Inflammatory macrophage (primary cell): ENCODE results near the gene RARB.

Source experiments
- DNase-seq, 2 donors: peaks; one replicate each; pipeline ENCODE4 v3.0.0-alpha.2; 2020 to 2022
- total RNA-seq, 18 experiments: gene quantifications; one replicate each; lab custom pipeline; 2026; ENCODE audit warnings: mixed read lengths in 6 of 18, inconsistent platforms in 2 of 18; lab: John Stamatoyannopoulos, UW

RARB gene
- 0 to 0.21 (median 0.02) reads per million in 18 experiments for total RNA-seq

DNA sequence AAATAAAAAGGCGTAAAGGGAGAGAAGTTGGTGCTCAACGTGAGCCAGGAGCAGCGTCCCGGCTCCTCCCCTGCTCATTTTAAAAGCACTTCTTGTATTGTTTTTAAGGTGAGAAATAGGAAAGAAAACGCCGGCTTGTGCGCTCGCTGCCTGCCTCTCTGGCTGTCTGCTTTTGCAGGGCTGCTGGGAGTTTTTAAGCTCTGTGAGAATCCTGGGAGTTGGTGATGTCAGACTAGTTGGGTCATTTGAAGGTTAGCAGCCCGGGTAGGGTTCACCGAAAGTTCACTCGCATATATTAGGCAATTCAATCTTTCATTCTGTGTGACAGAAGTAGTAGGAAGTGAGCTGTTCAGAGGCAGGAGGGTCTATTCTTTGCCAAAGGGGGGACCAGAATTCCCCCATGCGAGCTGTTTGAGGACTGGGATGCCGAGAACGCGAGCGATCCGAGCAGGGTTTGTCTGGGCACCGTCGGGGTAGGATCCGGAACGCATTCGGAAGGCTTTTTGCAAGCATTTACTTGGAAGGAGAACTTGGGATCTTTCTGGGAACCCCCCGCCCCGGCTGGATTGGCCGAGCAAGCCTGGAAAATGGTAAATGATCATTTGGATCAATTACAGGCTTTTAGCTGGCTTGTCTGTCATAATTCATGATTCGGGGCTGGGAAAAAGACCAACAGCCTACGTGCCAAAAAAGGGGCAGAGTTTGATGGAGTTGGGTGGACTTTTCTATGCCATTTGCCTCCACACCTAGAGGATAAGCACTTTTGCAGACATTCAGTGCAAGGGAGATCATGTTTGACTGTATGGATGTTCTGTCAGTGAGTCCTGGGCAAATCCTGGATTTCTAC, at the start of gene RARB:
RARB (plus strand) TSS at position 322 of the 847 bp plus-strand sequence; CDS start at position 791, 469 bp downstream.
- peak; percentile 42 to 51 for DNase-seq

DNA sequence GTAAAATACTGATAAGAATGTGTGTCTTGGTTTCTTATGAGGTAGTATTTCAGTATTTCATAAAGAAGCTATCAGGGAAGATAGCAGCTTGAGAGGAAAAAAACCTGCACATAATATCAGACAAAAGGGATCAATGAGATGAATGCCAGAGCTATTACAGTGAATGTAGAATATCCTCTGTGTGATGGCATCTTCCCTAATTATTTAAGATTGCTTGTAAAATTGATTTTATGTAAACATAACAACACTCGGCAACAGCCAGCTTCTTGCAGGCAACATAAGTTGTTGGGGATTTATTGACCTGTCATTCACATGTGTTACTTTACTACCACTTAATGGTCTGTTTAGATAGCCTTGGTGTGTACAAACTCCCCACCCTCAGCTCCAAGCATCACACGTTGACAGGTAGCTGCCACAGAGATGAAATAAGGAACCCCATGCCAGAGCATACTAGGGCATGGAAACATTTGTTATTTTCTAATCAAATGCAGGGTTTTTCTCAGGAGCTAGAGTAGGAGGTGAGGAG, 49.2 kb upstream of the RARB start:
- no peak for DNase-seq

DNA sequence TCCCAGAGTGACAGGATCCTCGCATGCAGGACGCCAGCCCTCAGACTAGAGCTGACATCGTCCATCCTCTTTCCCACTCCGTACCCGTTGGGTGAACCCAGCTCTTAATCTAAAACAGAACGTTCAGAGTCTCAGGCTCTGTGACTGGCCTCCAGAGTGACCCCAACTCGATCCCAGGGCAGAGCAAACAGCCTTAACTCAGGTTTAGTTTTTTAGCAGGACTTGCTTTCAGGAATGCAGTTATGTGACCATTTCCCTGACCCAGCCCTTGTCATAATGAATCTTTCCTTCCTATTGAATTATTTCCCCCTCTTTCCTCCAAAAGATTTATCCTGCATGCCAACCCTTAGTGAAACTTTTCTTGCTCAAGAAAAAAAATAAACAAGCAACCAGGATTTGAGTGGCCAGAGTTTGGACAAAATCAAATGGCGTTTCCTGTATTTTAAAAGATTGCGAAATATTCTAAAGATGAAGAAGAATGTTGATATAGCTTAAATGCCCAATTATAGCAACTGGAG, 47.8 kb upstream of the RARB start:
- no peak for DNase-seq

DNA sequence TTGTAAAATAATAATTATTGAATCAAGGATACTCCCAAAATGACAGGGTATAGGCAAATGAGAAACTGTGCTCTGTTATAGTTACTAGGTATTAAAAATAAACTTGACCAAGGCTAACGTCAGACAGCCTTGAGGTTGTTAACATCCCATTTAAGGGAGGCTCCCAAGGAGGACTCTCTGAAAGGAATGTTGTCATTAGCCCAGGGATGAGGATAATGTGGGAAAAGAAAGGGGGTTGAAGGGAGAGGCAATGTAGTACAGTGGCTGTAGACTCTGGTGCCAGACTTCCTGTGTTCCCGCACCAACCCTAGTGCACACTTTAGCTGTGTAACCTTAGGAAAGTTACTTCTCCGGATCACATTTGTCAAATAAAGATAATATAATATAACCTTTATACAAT, 47.0 kb upstream of the RARB start:
- DNase-seq: no peak

DNA sequence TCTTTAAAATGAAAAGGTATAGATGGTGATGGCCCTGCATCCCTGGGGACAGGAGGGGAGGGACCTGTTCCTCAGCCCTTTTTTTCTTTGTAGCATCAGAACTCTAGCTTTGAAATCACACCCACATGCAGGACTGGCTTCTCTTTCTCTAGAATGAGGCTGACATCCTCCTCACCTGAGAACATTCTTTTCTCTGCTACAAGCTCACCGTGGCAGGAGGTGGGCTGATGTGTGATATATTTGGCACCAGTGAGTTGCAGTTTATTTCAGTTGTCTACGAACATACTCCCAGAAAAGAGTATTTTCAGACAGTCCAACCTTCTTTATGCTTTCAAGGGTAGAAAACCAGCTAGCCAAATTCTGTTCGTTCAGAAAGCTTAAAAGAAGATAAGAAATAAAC, 43.6 kb upstream of the RARB start:
- no peak for DNase-seq

DNA sequence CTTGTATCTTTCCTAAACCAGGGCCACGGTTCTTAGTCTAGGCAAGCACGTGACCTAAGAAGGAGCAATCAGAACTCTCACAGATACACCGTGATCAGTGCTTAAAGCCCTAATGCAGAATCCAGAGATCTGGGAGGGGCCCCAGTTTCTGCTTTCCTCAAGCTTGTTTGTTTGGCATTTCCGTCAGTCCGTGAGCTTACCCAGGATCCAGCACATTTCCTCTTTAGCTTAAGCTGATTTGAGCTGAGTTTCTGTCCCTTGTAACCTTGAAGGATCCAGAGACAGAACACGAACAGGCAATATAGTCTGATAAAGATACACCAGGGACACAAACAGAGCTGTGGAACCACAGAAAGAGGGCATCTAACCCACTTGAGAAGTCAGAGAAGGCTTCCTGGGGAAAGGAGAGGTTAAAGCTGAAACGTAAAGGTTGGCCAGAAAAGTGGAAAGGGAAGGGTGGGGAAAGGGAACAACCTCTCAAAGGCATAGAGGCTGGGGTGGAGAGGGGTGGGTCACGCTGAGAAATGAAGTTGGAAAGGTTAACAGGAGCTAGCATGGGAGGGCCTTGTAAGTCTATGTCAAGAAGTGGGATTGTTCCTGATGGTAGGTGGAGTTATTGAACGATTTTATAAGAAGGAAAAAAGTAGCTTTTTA, 42.1 kb upstream of the RARB start:
- no peak for DNase-seq

DNA sequence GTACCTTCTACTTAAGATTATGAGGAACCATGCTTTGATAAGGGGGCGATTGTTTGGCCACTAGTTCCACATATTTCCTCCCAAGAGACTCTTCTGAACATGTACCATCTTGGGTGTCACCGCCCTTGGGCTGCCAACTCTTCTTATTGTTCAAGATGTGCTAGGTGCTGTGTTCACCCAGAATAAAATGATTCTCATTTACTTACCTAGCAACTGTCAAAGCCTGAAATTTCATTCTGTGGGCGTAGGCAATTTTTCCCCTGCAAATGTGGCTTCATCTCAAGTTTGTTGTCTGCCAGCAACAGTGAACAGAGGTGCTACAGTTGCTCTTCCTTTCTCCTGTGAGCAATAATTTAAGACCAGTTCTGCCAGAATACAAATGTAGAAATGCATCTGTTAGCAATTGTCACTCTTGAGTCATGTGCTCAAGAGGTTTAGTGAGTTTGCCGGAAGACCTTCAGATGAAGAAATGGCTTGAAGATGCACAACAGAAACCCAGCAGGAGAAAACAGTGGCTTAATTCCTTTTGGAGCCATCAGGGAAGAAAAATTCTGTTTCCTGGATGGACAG, 41.3 kb upstream of the RARB start:
- DNase-seq: no peak

DNA sequence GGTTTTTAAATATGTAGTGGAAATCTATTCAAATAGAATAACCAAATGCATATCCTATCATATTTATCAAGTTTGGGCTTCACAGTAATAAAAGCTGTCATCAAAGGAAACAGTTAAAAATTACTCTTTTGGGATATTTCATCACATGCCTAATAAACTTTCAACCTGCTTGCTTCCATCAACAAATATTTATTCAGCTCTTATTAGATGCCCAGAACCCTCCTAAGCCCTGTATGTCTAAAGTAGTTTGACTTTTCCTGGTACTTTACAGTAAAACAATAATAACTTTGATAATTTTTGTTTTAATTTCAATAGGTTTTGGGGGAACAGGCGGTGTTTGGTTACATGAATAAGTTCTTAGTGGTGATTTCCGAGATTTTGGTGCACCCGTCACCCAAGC, 37.5 kb upstream of the RARB start:
- DNase-seq: no peak

DNA sequence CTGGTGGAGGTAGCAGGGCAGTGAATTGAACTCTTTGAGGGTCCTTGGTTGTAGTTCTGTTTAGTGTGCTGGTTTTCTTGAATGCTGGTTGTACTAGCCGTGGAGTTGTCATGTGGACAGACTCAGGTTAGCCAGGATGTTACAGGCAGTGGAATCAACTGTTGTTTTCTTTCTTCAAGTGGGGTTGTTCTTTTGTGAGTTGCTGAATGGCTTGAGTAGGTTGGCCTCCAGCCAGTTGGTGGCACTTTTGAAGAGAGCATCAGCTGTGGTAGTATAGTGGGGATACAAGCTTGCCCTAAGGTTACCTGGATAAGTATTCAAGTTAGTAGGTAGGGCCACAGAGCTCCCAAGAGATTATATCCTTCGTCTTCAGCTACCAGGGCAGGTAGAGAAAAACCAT, 31.8 kb upstream of the RARB start:
- DNase-seq: no peak

DNA sequence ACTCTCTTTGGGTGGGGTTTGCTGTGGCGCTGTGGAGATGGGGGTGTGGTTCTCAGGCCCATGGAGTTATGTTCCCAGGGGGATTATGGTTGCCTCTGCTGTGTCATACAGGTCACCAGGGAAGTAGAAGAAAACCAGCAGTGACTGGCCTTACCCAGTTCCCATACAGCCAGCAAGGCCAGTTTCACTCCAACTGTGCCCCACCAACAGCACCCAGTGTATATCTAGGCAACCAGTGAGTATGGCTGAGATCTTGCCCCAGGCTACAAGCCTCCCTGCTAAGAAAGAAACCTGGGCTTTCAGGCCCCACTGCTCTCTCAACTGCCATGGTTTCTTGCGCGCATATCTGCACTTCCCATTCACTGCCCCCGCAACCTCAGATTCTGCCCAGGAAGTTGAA, 31.4 kb upstream of the RARB start:
- DNase-seq: no peak

DNA sequence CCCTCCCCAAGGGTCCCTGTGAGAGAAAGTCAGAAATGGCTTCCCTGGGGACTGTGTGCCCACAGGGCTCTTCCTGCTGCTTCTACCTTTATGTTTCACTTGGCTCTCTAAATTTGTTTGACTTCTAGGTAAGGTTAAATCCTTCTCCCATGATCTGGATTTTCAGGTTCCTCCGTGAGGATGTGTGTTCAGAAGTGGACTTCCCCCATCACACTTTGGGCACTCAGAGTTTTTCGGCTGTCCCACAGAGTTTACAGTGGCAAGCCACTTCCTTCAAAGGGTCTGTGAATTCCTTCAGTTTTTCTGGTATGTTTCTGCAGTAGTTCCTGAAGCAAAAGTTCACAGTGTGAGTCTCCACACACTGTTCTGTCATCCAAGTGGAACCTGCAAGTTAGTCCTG, 30.9 kb upstream of the RARB start:
- DNase-seq: no peak

DNA sequence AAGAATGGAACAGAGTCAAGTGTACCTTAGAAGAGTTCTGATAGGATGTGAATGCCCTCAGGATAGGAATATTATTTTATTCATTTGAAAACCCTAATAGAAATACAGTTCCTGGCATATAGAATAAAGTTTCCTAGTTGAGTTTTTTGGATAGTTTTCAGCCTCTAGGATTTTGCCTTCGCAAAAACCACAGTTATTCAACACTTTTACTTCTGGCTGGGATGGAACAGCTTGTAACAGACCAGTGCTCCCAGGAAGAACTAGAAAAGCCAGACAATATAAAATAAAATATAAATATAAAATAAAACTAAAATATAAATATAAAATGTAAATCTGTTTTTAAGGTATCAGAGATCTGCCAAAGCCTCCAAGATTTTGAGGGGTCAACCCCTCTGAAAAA, 27.5 kb upstream of the RARB start:
- no peak for DNase-seq

DNA sequence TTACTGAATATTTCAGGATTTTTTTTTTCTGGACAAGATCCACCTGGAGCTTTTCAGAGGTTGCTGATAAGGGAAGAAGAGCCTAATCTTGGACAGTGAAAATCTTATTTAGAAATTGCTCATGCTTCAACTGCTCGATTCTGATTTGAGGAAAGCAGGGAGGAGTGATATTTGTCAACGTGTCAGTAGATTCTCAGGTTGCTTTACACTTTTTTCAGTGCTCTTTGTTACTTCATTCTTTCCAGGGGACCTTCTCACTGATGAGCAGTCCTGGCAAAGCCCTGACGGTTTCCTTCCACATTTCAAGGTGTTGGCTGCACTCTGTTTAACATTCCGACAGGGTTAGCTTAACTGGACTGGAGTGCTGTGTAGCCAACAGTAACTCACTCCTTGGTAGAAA, 24.1 kb upstream of the RARB start:
- no peak for DNase-seq

DNA sequence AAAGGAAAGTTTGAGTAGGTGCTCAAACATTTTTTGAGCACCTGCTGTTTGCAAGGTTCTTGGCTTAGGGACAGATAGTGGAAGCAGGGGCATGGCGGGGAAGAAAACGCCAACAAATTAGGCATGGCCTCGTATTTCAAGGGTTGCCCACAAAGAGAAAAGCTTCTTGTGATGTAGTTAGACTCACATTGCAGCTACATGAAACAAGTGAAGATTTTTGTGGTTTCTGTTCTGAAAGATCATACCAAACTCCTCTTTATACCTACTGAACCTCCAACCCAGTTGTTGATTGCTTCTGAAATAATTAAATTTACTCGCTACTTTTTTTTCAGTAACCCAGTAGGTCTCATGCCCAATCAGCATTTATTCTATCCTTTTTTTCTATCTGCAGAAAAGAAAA, 23.5 kb upstream of the RARB start:
- no peak for DNase-seq

DNA sequence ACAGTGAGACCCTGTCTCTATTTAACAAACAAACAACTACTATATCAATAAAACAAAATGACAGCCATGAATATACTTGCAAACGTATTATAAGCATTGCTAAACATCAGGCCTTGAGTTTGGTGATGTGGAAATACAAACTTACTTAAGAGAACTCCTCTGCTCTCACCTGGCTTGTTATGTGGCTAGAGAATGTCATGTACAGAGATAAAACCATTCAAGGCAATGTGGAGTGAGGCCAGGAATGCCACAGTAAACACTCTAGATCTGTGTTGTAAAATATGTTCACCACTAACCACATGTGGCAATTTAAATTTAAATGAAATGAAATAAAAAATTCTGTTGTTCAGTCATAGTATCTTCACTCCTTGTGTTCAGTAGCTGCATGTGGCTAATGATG, 22.7 kb upstream of the RARB start:
- DNase-seq: no peak

DNA sequence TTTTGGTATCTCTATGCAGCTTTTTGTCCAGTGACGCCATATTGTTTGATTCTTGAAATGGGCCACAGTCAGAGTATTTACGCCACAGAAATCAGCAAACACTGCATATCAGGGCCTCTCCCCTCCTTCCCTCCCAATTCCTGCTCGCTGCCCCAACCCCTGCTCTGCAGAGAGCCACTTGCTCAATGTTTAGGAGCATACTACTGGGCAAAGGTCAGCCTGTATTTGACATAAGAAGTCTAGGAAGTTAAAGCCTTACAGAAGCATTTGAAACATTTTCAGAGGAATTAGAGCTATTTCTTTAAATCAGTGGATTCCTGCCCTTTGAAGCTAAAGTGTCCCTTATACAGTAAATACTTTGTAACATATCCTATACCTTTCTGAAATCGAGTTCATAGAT, 17.4 kb upstream of the RARB start:
- DNase-seq: no peak

DNA sequence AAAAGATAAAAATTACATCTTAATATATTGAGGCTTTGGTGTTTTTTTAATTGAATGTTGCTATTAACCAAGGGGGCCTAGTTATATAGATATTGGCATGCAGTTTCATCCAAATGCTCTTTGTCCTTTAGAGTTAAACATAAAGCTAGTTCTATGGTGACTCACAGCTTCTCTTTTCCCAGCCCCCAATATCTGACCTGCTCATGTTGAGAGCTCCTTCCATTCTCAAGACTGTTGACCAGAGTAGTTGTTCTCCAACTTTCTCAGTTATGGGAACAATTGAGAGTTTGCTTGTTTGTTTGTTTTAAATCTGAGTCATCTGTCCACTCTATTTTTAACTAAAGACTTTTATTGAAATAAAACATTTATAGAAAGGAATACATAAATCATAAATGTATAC, 15.8 kb upstream of the RARB start:
- no peak for DNase-seq

DNA sequence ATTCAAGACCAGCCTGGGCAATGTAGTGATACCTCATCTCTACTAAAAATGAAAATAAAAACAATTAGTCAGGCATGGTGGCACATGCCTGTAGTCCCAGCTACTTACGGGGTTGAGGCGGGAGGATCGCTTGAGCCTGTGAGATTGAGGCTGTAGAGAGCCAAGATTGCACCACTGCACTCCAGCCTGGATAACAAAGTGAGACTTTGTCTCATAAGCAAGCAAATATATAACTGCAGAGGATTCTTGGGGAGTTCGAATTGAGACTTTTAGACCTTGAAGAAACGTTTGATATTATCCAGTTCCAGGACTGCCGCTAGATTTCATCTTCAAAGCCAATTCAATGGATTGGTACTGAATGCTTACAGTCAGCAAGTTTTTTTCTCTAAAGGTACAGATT, 11.9 kb upstream of the RARB start:
- no peak for DNase-seq

DNA sequence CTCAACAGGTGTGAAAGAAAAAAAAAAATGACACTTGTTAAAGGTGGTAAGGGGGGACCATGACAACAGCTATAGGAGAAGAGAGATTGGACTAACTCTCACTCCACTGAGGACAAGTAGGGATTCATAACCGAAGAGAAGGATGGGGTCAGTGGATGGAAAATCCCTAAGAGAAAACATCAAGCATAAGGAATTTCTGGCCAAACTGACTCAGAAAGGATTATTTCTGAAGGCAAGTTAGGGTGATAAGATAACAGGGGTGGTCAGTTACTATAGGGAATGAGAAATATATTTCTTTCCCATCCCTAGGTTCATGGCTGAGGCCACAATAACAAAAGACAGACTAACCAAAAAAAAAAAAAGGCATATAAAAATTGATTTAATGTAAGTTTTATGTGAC, 9.5 kb upstream of the RARB start:
- no peak for DNase-seq

DNA sequence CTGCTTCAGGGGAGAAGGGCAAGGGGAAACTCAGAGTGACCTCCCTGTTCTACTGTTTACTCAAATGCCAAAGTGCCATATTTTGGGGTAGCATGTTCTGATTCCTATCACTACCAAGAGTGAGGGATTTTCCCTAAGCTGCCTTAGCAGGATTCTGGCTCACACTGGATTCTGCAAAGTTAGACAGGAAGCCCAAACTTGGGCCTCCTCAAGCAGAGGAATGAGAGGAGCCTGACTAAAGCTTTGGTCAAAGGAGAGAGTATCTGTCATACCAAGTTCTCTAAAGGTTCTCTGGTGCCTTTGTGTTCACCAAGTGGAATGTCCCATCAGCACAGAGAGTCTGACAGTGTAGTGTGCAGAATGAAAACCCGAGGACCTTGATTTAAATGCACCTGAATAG, 8.8 kb upstream of the RARB start:
- DNase-seq: no peak

DNA sequence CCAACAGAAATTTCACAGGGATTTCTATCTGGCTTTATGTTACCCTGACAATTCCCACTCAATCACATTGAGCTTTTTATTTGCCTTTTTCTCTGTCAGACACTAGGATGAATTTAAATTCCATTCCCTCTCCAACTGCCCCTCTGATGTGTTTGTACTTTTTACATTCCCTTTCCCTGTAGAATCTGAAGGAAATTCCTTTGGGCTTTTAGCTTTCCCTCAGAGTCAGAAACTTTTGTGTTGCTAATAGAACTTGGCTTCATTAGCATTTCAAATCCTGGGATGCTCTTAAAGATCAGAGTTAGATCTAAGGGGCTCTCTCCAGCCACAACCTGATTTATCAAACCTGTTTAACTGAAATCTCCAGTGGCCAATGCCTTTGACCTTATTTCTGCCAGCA, 7.9 kb upstream of the RARB start:
- no peak for DNase-seq

DNA sequence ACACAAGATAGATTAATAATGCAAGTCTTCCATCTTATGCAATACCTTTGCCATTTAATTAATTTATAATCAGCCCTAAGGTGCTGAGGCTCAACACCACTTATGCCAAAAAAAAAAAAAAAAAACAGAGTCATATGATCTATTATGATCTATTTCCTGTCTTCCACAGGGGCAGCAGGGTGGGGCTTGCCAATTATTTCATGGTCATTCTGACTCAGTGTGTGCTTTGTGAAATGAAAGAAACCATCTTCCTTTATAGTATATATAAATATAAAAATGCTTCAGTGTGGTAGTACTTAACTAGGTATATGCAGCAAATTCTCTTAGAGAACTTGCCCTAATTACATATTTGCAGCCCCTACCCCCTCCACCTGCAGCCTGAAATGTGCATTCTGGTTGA, 7.2 kb upstream of the RARB start:
- DNase-seq: no peak

DNA sequence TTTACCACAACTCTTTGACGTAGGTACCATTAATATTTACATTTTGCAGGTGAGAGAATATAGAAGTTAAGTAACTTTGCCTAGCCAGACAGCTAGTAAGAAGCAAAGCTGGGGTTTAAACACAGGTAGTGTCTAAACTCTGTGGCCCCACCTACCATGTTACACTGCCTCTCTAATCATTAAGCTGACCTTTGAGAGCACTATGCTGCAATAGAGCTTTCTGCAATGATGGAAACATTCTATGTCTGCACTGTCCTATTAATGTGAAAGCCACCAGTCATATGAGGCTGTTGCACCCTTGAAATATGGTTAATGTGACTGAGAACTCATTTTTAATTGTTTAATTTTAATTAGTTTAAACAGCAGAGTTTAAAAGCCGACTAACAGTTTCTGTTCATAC, 6.3 kb upstream of the RARB start:
- no peak for DNase-seq
